Breast epithelium (tissue), 3 donors: Measurements from ENCODE around the gene DCST1.

Experiments
- POLR2A ChIP-seq: fragments of 450-650 bp; IDR thresholded peaks from one replicate; pipeline ENCODE4 v1.6.1; 2016; ENCODE audit warnings: antibody characterized with exemption, mild to moderate bottlenecking, moderate library complexity
- TF ChIP-seq, protein P1 (sequence below), 3 donors: fragments of 450-650 bp; IDR thresholded peaks; one replicate each; pipeline ENCODE4 v1.5.1; 2016 to 2017; ENCODE audit warnings: antibody characterized with exemption in 3 of 3, mild to moderate bottlenecking in 3 of 3, moderate library complexity in 3 of 3

DNA sequence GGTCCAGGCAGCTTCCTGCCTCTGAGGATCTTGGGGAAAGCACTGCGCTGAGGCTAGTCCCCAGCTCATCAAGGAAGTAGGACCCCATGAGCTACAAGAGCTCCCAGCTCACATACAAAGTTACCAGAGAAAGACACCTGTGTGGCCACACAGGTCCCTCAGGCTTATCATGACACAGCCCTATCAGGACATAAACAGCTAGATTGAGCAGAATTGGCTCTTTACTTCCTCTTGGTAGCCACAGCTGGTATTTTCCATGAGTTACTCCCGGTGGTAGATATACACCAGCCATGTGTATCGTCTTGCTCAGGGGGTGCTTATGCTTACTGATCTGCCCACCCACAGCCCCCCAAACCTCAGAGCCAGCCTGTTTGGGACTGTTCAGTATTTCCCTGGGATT, 39.0 kb upstream of the DCST1 start:
- no peak for TF ChIP-seq POLR2A
- TF ChIP-seq, protein P1, sequence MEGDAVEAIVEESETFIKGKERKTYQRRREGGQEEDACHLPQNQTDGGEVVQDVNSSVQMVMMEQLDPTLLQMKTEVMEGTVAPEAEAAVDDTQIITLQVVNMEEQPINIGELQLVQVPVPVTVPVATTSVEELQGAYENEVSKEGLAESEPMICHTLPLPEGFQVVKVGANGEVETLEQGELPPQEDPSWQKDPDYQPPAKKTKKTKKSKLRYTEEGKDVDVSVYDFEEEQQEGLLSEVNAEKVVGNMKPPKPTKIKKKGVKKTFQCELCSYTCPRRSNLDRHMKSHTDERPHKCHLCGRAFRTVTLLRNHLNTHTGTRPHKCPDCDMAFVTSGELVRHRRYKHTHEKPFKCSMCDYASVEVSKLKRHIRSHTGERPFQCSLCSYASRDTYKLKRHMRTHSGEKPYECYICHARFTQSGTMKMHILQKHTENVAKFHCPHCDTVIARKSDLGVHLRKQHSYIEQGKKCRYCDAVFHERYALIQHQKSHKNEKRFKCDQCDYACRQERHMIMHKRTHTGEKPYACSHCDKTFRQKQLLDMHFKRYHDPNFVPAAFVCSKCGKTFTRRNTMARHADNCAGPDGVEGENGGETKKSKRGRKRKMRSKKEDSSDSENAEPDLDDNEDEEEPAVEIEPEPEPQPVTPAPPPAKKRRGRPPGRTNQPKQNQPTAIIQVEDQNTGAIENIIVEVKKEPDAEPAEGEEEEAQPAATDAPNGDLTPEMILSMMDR (IDR thresholded peaks at IDR 0.05): no peak
